HepG2 (cell line): ENCODE results near the gene TRIM66. TPM values are rescaled to one million over a fixed set of nuclear protein-coding genes. Genes with fewer than 3 reads are reported as not detected.
A peak's percentile ranks its signal among the peaks of the same experiment; 100 is the strongest.

ENCODE experiments used
- ATAC-seq: fragments of 200-7000 bp; cut with Tn5 transposase; 3 replicates; pipeline ENCODE4 v1.9.1; 2020; ENCODE audit warnings: mild to moderate bottlenecking, moderate library complexity
- BruUV-seq: library from RNA; stranded (reverse); fragments of 400-500 nt; replicated peaks from 2 replicates; lab custom pipeline; 2021; lab: Mats Ljungman, UMichigan
- CTCF ChIA-PET: fragments of 300-600 bp; formaldehyde crosslinking; extraction: SDS; loops from one replicate; lab custom pipeline; 2021; ENCODE audit warnings: low total read pairs, inconsistent platforms, low intra/inter-chr PET ratio; lab: Yijun Ruan, JAX
- POLR2A ChIA-PET: fragments of 350-600 bp; sonication (Branson Sonifier 250); formaldehyde crosslinking; loops from one replicate; lab custom pipeline; 2020; ENCODE audit warnings: antibody characterized with exemption, inconsistent platforms; lab: Yijun Ruan, JAX
- DNase-seq: peaks from one replicate; pipeline ENCODE4 v3.0.0-alpha.2; 2015; ENCODE audit warnings: low spot score
- FAIRE-seq: peaks from 3 replicates; lab custom pipeline; 2011; peaks lifted over from hg19 to GRCh38; lab: Jason Lieb, UNC
- H2AFZ ChIP-seq: one replicate; pipeline ENCODE4 v1.6.1; 2011; ENCODE audit warnings: low read length, inconsistent platforms
- H3K27ac ChIP-seq: fragments of 300-600 bp; 3 replicates; pipeline ENCODE4 v1.8.0; 2011; ENCODE audit warnings: mixed run types, mild to moderate bottlenecking, mixed read lengths, low read length, inconsistent platforms; ENCODE audit not compliant: insufficient read depth; ENCODE audit errors: extremely low read length
- H3K27me3 ChIP-seq, 2 experiments: fragments of 200-600 bp in 1 of 2; 2 replicates in 1 of 2; 3 replicates in 1 of 2; pipeline versions ENCODE4 v1.6.0 to v1.8.0; 2011; ENCODE audit warnings: low read length in 2 of 2, mild to moderate bottlenecking in 2 of 2, moderate library complexity in 2 of 2, inconsistent platforms in 1 of 2; ENCODE audit not compliant: insufficient read depth in 2 of 2, control insufficient read depth in 1 of 2
- H3K36me3 ChIP-seq, 2 experiments: fragments of 200-600 bp in 1 of 2; replicated peaks in 1 of 2; 2 replicates in 1 of 2; 3 replicates in 1 of 2; pipeline versions ENCODE4 v1.5.1 to v1.8.0; 2011; ENCODE audit warnings: low read length in 2 of 2, inconsistent platforms in 1 of 2; ENCODE audit not compliant: insufficient read depth in 2 of 2, control insufficient read depth in 1 of 2
- H3K4me1 ChIP-seq: 2 replicates; pipeline ENCODE4 v1.5.1; 2012; ENCODE audit warnings: low read length, inconsistent platforms; ENCODE audit not compliant: insufficient read depth
- H3K4me2 ChIP-seq: 2 replicates; pipeline ENCODE4 v1.6.0; 2011; ENCODE audit warnings: low read depth, low read length, inconsistent platforms
- H3K4me3 ChIP-seq, 3 experiments: fragments of 200-600 bp in 1 of 3; sonication (generic), shearing (Covaris generic) in 1 of 3; replicated peaks in 1 of 3; 2 replicates each; pipeline ENCODE4 v1.5.1; 2011 to 2016; ENCODE audit warnings: low read length in 3 of 3, inconsistent platforms in 2 of 3, low read depth in 2 of 3, mild to moderate bottlenecking in 2 of 3, control low read depth in 1 of 3, mixed read lengths in 1 of 3; ENCODE audit not compliant: insufficient read depth in 1 of 3
- H3K79me2 ChIP-seq: one replicate; pipeline ENCODE4 v1.6.1; 2011; ENCODE audit warnings: low read length, inconsistent platforms; ENCODE audit not compliant: insufficient read depth
- H3K9ac ChIP-seq: 2 replicates; pipeline ENCODE4 v1.6.0; 2011; ENCODE audit warnings: mild to moderate bottlenecking, low read depth, low read length, inconsistent platforms; ENCODE audit not compliant: insufficient read depth
- H3K9me3 ChIP-seq: 2 replicates; pipeline ENCODE4 v1.5.1; 2012; ENCODE audit warnings: mild to moderate bottlenecking, low read length
- H4K20me1 ChIP-seq: 2 replicates; pipeline ENCODE4 v1.6.0; 2011; ENCODE audit warnings: inconsistent platforms, mild to moderate bottlenecking, low read length, moderate library complexity; ENCODE audit not compliant: insufficient read depth
- ARNTL ChIP-seq: sonication (generic); formaldehyde crosslinking; IDR thresholded peaks from 2 replicates; pipeline ENCODE4 v1.4.0; 2020; ENCODE audit warnings: mild to moderate bottlenecking, missing genetic modification reagents
- ATF1 ChIP-seq: IDR thresholded peaks from 2 replicates; pipeline ENCODE4 v1.6.1; 2016; ENCODE audit warnings: mild to moderate bottlenecking, control low read depth
- FOSL2 ChIP-seq: sonication (generic); formaldehyde crosslinking; IDR thresholded peaks from 2 replicates; pipeline ENCODE4 v1.4.0; 2020; ENCODE audit warnings: missing genetic modification reagents
- HMG20B ChIP-seq: conservative IDR thresholded peaks from 2 replicates; pipeline ENCODE4 v1.6.1; 2016; ENCODE audit warnings: missing genetic modification reagents, missing compliant biosample characterization
- KLF11 ChIP-seq: IDR thresholded peaks from 2 replicates; pipeline ENCODE4 v1.6.1; 2016; ENCODE audit warnings: missing compliant biosample characterization
- SRSF1 ChIP-seq: fragments of 200-400 bp; formaldehyde crosslinking; optimal IDR thresholded peaks from 2 replicates; pipeline ENCODE3; 2017; ENCODE audit warnings: mild to moderate bottlenecking, low read depth, low read length, moderate library complexity
- TARDBP ChIP-seq: sonication (generic); formaldehyde crosslinking; IDR thresholded peaks from 2 replicates; pipeline ENCODE4 v1.8.0; 2022; ENCODE audit warnings: mild to moderate bottlenecking, missing genetic modification reagents
- TBX3 ChIP-seq: fragments of 450-650 bp; IDR thresholded peaks from 2 replicates; pipeline ENCODE4 v1.6.1; 2017; ENCODE audit warnings: antibody characterized with exemption, mild to moderate bottlenecking, inconsistent platforms, borderline replicate concordance
- ZEB1 ChIP-seq: IDR thresholded peaks from 2 replicates; pipeline ENCODE4 v1.6.1; 2012; ENCODE audit warnings: mild to moderate bottlenecking, low read depth, inconsistent platforms; ENCODE audit not compliant: insufficient replicate concordance
- ZNF577 ChIP-seq: sonication (generic); formaldehyde crosslinking; IDR thresholded peaks from 2 replicates; pipeline ENCODE4 v1.4.0; 2020; ENCODE audit warnings: mild to moderate bottlenecking, low read depth, missing genetic modification reagents, borderline replicate concordance
- WGBS: methylation state at CpG from one replicate; pipeline ENCODE4 v1.1.6; 2017; ENCODE audit warnings: low lambda C conversion rate; 5-methylcytosine and 5-hydroxymethylcytosine counted together
- in situ Hi-C: cut with HindIII; loops from 2 replicates; pipeline ENCODE4 v1.10.0; 2017; ENCODE audit warnings: low pct_unique_long_range_greater_than_20kb; ENCODE audit not compliant: extremely low pct_ligation_motif_present
- intact Hi-C: fragments of 100-400 bp; cut with micrococcal nuclease; formaldehyde crosslinking; loops from one replicate; pipeline ENCODE4 v1.10.0; 2022; ENCODE audit not compliant: unreplicated experiment
- polyA plus RNA-seq, 8 experiments: library from polyadenylated mRNA; depleted of rRNA in 3 of 8; stranded (reverse) in 7 of 8; unstranded in 1 of 8; fragments of >200 nt; fragmentation: Illumina TruSeq in 4 of 8; extraction: Trizol in 4 of 8; gene quantifications; 2 replicates each; pipeline versions ENCODE4 v1.2.1 to v1.2.3, GENCODE V29; 2011 to 2016; ENCODE audit warnings: low read depth in 4 of 8, missing spikeins in 1 of 8, mixed read lengths in 1 of 8; ENCODE audit not compliant: insufficient read depth in 1 of 8
- total RNA-seq, 5 experiments: library from RNA; depleted of rRNA; stranded (reverse); fragments of >200 nt; fragmentation: Illumina TruSeq; extraction: Trizol; gene quantifications; 2 replicates each; pipeline ENCODE4 v1.2.3, GENCODE V29; 2016; ENCODE audit warnings: low read depth in 1 of 5
- TF ChIP-seq, protein P1 (sequence below): sonication (generic); formaldehyde crosslinking; IDR thresholded peaks from 2 replicates; pipeline ENCODE4 v1.4.0; 2020; ENCODE audit warnings: mild to moderate bottlenecking, missing genetic modification reagents
- TF ChIP-seq, protein P2 (sequence below): sonication (generic); formaldehyde crosslinking; IDR thresholded peaks from 2 replicates; pipeline ENCODE4 v1.4.0; 2020; ENCODE audit warnings: mild to moderate bottlenecking, missing genetic modification reagents

The TRIM66 gene
- total and polyA plus RNA-seq, 2 of the 13 experiments (the other 11 are each of a cell fraction or from before 2014, with no cell fraction given) = 4.9 to 6.1 TPM

DNA sequence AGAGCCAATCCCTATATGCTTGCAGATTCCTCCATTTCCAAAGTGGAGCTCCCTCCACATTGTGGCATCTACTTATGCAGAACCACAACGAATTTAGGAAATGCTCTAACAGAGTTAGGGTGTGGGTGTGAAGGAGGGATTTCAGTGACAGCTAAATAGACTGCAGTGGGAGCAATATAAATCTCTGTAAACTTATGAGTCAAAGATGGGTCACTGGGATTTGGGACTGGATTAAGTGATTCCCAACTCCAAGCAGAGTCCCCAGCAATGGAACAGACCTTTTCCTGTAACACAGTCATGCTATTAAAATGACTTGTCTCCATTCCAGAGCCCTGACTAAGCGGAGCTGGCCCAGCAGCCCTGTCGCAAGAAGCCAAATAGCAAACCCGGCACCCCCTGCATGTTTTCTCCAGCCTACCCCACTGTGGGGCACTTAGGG is 36.8 kb upstream of the TRIM66 start:
- no peaks in the 10 kb centered on the region for H3K9me3 ChIP-seq
- H3K36me3 ChIP-seq = no peaks in the 10 kb centered on the region; a peak in 1 of 5 replicates
- no peak overlapping the region for H3K9ac ChIP-seq
- no peaks in the 10 kb centered on the region for H3K27me3 ChIP-seq
- H3K4me3 ChIP-seq = no peak overlapping the region
- H3K79me2 ChIP-seq = no peaks in the 10 kb centered on the region
- POLR2A ChIA-PET = interaction anchor here (0.9 to 5.5 kb wide), 3 partner anchors 20 to 91 kb away, joined by 3 to 35 read pairs (median 9); partner anchors contain the start of genes RPL27A and TRIM66
- FAIRE-seq = no peak
- DNase-seq = peak; percentile 48
- peaks cover 87% of the 10 kb centered on the region for H3K4me1 ChIP-seq
- no peak overlapping the region for H3K4me2 ChIP-seq
- 74% methylated on average over 4 of the region's 4 CpGs for WGBS
- in situ Hi-C loops = no loop called here
- no TSS peak for BruUV-seq
- peak; percentile 77 for TF ChIP-seq FOSL2
- TF ChIP-seq, protein P1, sequence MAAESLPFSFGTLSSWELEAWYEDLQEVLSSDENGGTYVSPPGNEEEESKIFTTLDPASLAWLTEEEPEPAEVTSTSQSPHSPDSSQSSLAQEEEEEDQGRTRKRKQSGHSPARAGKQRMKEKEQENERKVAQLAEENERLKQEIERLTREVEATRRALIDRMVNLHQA (CRISPR knock-in tag) = no peak
- CTCF ChIA-PET = no interaction called here
- no peak overlapping the region for H2AFZ ChIP-seq
- no peaks in the 10 kb centered on the region for H4K20me1 ChIP-seq
- H3K27ac ChIP-seq = peak overlapping the region; percentile 78
- intact Hi-C loops = no loop called here
- no peak for ATAC-seq

DNA sequence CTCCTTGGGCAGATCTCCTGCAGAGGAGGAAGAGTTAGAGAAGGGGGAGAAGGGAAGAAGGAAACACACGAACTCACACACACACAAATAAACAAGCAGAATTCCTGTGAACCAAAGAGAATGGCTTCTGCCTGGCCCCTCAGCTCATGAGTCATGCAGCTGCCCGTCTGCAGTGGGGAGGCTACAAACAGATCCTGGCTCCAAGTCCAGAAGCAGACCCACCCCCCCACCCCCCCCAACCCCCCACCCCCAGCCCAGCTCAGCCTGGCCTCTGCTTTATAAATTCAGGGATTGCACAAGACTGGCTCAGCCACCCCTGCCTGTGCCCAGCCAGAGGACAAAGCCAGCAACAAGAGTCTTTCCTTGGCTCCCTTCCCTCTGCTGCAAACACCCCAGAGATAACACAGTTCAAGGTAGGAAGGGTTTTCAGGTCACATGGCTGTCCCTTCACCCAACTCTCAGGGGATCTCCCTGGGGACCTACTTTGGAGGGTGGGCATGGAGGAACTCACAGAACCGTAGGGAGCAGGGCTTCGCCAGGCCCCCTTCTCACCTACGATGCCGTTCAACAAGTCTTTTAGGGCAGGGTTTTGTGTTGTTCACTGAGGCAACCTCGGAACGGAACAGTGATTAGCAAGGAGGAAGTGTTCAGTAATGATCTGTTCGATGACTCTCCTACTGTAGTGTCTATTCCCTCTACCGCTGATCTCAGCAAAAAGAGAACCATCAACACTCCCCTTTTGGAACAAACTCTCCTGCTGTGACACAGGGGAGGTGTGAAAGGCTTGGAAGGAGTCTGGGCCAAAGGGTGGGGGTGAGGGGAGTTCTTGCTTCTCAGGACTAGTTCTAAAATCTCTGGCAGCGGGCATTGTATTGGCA is 35.6 kb upstream of the TRIM66 start:
- intact Hi-C loops = no loop called here
- in situ Hi-C loops = no loop called here
- no TSS peak for BruUV-seq
- FAIRE-seq = peak; percentile 32
- Histone ChIP-seq H3K79me2 (no peaks in the 10 kb centered on the region), H3K4me1 (peaks cover 98% of the 10 kb centered on the region), H3K9ac (peak overlapping the region; percentile 63), H3K27me3 (no peaks in the 10 kb centered on the region), H2AFZ (peak overlapping the region; percentile 97), H3K36me3 (no peaks in the 10 kb centered on the region; a peak in 1 of 5 replicates), H3K27ac (peak overlapping the region; percentile 86), H3K9me3 (no peaks in the 10 kb centered on the region), H3K4me3 (peak overlapping the region in 1 of 3 experiments; percentile 29; a peak in 2 of 6 replicates), H4K20me1 (no peaks in the 10 kb centered on the region), H3K4me2 (peak overlapping the region; percentile 66)
- ChIA-PET POLR2A (interaction anchor here (0.6 to 5.5 kb wide), 10 partner anchors 10 to 96 kb away, joined by 3 to 35 read pairs (median 4); partner anchors contain the start of genes RPL27A and TRIM66), CTCF (no interaction called here)
- peak; percentile 64 for ATAC-seq
- 57% methylated on average over 9 of the region's 11 CpGs for WGBS
- peak; percentile 83 for DNase-seq
- 0 out of 2 replicates have a peak, but pooled peaks have one; percentile 46 for TF ChIP-seq HMG20B (CRISPR knock-in tag)
- peak; percentile 25; the same call in 1 of the 2 replicates for TF ChIP-seq TARDBP (CRISPR knock-in tag)
- no peak for TF ChIP-seq TBX3
- TF ChIP-seq, protein P2, sequence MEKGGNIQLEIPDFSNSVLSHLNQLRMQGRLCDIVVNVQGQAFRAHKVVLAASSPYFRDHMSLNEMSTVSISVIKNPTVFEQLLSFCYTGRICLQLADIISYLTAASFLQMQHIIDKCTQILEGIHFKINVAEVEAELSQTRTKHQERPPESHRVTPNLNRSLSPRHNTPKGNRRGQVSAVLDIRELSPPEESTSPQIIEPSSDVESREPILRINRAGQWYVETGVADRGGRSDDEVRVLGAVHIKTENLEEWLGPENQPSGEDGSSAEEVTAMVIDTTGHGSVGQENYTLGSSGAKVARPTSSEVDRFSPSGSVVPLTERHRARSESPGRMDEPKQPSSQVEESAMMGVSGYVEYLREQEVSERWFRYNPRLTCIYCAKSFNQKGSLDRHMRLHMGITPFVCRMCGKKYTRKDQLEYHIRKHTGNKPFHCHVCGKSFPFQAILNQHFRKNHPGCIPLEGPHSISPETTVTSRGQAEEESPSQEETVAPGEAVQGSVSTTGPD (CRISPR knock-in tag) = no peak
- TF ChIP-seq ZEB1 = no peak
- TF ChIP-seq FOSL2 = peak; percentile 93
- no peak for TF ChIP-seq ARNTL
- TF ChIP-seq KLF11 (CRISPR knock-in tag) = peak; percentile 69; the same call in 1 of the 2 replicates
- no peak for TF ChIP-seq SRSF1
- no peak for TF ChIP-seq ZNF577
- no peak for TF ChIP-seq ATF1 (CRISPR knock-in tag)
